GM23338 (cell line): Measurements from ENCODE around the gene TJP1. TPM values are rescaled to one million over a fixed set of nuclear protein-coding genes. Genes with fewer than 3 reads are reported as not detected.

Experiments used
- ATAC-seq: fragments of 200-7000 bp; cut with Tn5 transposase; 3 replicates; pipeline ENCODE4 v1.9.1; 2020
- DNase-seq: peaks from one replicate; pipeline ENCODE4 v3.0.0-alpha.2; 2015; ENCODE audit warnings: low spot score
- H2AFZ ChIP-seq: fragments of 200-600 bp; sonication (generic); 2 replicates; pipeline ENCODE4 v1.8.0; 2016; ENCODE audit warnings: antibody characterized with exemption, mild to moderate bottlenecking, moderate library complexity
- H3F3A ChIP-seq: fragments of 200-600 bp; sonication (generic); replicated peaks from 2 replicates; pipeline ENCODE4 v1.8.0; 2017; ENCODE audit warnings: antibody characterized with exemption, mixed run types, low read depth
- H3K27ac ChIP-seq: fragments of 200-600 bp; sonication (generic); 2 replicates; pipeline ENCODE4 v1.6.1; 2016; ENCODE audit warnings: low read depth
- H3K27me3 ChIP-seq: fragments of 200-600 bp; sonication (generic); 2 replicates; pipeline ENCODE4 v1.8.0; 2016; ENCODE audit warnings: mild to moderate bottlenecking, mixed run types, moderate library complexity; ENCODE audit not compliant: insufficient read depth
- H3K36me3 ChIP-seq: fragments of 200-600 bp; sonication (generic); 2 replicates; pipeline ENCODE4 v1.8.0; 2016; ENCODE audit warnings: mild to moderate bottlenecking; ENCODE audit not compliant: insufficient read depth
- H3K4me1 ChIP-seq: fragments of 200-600 bp; sonication (generic); 2 replicates; pipeline ENCODE4 v1.8.0; 2016; ENCODE audit warnings: mild to moderate bottlenecking, moderate library complexity; ENCODE audit not compliant: insufficient read depth
- H3K4me2 ChIP-seq: fragments of 200-600 bp; sonication (generic); 2 replicates; pipeline ENCODE4 v1.7.1; 2017; ENCODE audit warnings: mixed run types
- H3K4me3 ChIP-seq: fragments of 200-600 bp; sonication (generic); 2 replicates; pipeline ENCODE4 v1.6.1; 2016; ENCODE audit warnings: mixed run types
- H3K79me2 ChIP-seq: fragments of 200-600 bp; sonication (generic); replicated peaks from 2 replicates; pipeline ENCODE4 v1.8.0; 2017; ENCODE audit warnings: mild to moderate bottlenecking; ENCODE audit not compliant: insufficient read depth
- H3K9me2 ChIP-seq: fragments of 200-600 bp; sonication (generic); 2 replicates; pipeline ENCODE4 v1.8.0; 2017; ENCODE audit not compliant: insufficient read depth
- H4K20me1 ChIP-seq: fragments of 200-600 bp; sonication (generic); replicated peaks from 2 replicates; pipeline ENCODE4 v1.8.0; 2017; ENCODE audit warnings: mild to moderate bottlenecking; ENCODE audit not compliant: insufficient read depth
- H3K27ac Mint-ChIP-seq: 2 replicates; pipeline ENCODE4 v1.8.0; 2020; ENCODE audit warnings: inconsistent platforms, mild to moderate bottlenecking, moderate library complexity, mixed read lengths
- H3K27me3 Mint-ChIP-seq: 3 replicates; pipeline ENCODE4 v1.8.0; 2022; ENCODE audit warnings: low read depth, mild to moderate bottlenecking, moderate library complexity, mixed read lengths, inconsistent platforms; ENCODE audit not compliant: insufficient read depth, poor library complexity
- H3K36me3 Mint-ChIP-seq: 3 replicates; pipeline ENCODE4 v1.8.0; 2021; ENCODE audit warnings: low read depth, mild to moderate bottlenecking, inconsistent platforms, moderate library complexity, mixed read lengths
- H3K4me1 Mint-ChIP-seq: 3 replicates; pipeline ENCODE4 v1.8.0; 2020; ENCODE audit warnings: mild to moderate bottlenecking, inconsistent platforms, mixed read lengths
- H3K4me3 Mint-ChIP-seq: 3 replicates; pipeline ENCODE4 v1.8.0; 2021; ENCODE audit warnings: moderate library complexity, mild to moderate bottlenecking, inconsistent platforms, mixed read lengths
- H3K9me3 Mint-ChIP-seq: 3 replicates; pipeline ENCODE4 v1.8.0; 2020; ENCODE audit warnings: moderate library complexity, mild to moderate bottlenecking, inconsistent platforms, mixed read lengths
- CREB1 ChIP-seq: fragments of 250-450 bp; sonication (Bioruptor Pico); IDR thresholded peaks from 2 replicates; pipeline ENCODE4 v1.5.0; 2020; ENCODE audit warnings: low read depth, mild to moderate bottlenecking, moderate library complexity
- EZH2 ChIP-seq: fragments of 200-600 bp; sonication (generic); IDR thresholded peaks from one replicate; pipeline ENCODE4 v1.8.0; 2017; ENCODE audit warnings: antibody characterized with exemption, mild to moderate bottlenecking, low read depth; ENCODE audit not compliant: unreplicated experiment
- EZH2phosphoT487 ChIP-seq: fragments of 200-600 bp; sonication (generic); IDR thresholded peaks from one replicate; pipeline ENCODE4 v1.8.1; 2018; ENCODE audit warnings: antibody characterized with exemption; ENCODE audit not compliant: unreplicated experiment
- JUNB ChIP-seq: IDR thresholded peaks from one replicate; pipeline ENCODE4 v1.6.1; 2016; ENCODE audit warnings: antibody characterized with exemption; ENCODE audit not compliant: unreplicated experiment
- NANOG ChIP-seq: IDR thresholded peaks from 2 replicates; pipeline ENCODE4 v1.6.1; 2016; ENCODE audit warnings: antibody characterized with exemption, borderline replicate concordance
- POLR2AphosphoS5 ChIP-seq: IDR thresholded peaks from 2 replicates; pipeline ENCODE4 v1.6.1; 2016; ENCODE audit warnings: antibody characterized with exemption, low read depth
- STAT1 ChIP-seq: IDR thresholded peaks from one replicate; pipeline ENCODE4 v1.6.1; 2016; ENCODE audit warnings: antibody characterized with exemption; ENCODE audit not compliant: unreplicated experiment
- ZNF114 ChIP-seq: fragments of 250-450 bp; sonication (Bioruptor Pico); IDR thresholded peaks from 2 replicates; pipeline ENCODE4 v1.5.0; 2020; ENCODE audit warnings: mild to moderate bottlenecking, moderate library complexity
- ZNF331 ChIP-seq: fragments of 250-450 bp; sonication (Bioruptor Pico); IDR thresholded peaks from 2 replicates; pipeline ENCODE4 v1.5.0; 2020; ENCODE audit warnings: low read depth, mild to moderate bottlenecking, moderate library complexity
- polyA plus RNA-seq: library from polyadenylated mRNA; unstranded; fragments of >200 nt; fragmentation: Nextera tagmentation; extraction: Ambion mirVana; gene quantifications from 2 replicates; pipeline ENCODE4 v1.2.1, GENCODE V29; 2016
- total RNA-seq: library from RNA; depleted of rRNA; stranded (reverse); fragments of >200 nt; shearing (Covaris generic); gene quantifications from 2 replicates; pipeline ENCODE4 v1.2.3, GENCODE V29; 2014
- TF ChIP-seq, protein P1 (sequence below): fragments of 250-450 bp; sonication (Bioruptor Pico); IDR thresholded peaks from 2 replicates; pipeline ENCODE4 v1.5.0; 2020; ENCODE audit warnings: mild to moderate bottlenecking, moderate library complexity
- TF ChIP-seq, protein P2 (sequence below): IDR thresholded peaks from 2 replicates; pipeline ENCODE4 v1.6.1; 2016; ENCODE audit warnings: antibody characterized with exemption
- TF ChIP-seq, protein P3 (sequence below), 2 experiments: fragments of 200-600 bp in 1 of 2; sonication (generic) in 1 of 2; conservative IDR thresholded peaks; 2 replicates each; pipeline versions ENCODE4 v1.5.1 to v1.6.1; 2016 to 2017; ENCODE audit warnings: antibody characterized with exemption in 2 of 2, low read depth in 2 of 2, mild to moderate bottlenecking in 2 of 2, moderate library complexity in 1 of 2
- TF ChIP-seq, protein P4 (sequence below): IDR thresholded peaks from one replicate; pipeline ENCODE4 v1.6.1; 2018; ENCODE audit warnings: antibody characterized with exemption; ENCODE audit not compliant: unreplicated experiment

TJP1 gene
- total and polyA plus RNA-seq, 2 experiments from 2014 or later = 76.2 to 116 TPM

DNA sequence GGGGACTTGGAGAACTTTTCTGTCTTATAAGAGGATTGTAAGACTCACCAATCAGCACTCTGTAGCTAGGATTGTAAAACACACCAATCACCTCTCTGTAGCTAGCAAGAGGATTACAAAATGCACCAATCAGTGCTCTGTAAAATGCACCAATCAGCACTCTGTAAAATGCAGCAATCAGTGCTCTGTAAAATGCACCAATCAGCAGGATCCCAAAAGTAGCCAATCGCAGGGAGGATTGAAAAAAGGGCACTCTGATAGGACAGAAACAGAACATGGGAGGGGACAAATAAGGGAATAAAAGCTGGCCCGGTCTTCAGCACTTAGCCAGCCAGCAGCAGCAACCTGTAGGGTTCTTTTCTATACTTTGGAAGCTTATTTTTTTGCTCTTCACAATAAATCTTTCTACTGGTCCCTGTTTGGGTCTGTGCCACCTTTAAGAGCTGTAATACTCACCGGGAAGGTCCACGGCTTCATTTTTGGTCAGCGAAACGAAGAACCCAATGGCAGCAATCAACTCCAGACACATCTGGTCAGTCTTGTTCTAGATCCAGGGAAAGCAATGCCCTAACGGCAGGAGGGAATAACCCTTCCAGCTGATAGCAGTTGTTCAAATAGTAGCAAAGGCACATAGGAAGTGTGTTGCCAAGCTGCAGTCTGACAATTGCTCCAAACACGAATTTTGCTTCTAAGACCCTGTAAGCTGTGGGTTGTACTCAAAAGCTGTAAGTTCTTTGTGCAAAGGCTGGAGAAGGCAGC is 135.6 kb downstream of the TJP1 start:
- Mint-ChIP-seq H3K4me1 (no peaks in the 10 kb centered on the region; the same call in 2 of the 3 replicates), H3K4me3 (no peak overlapping the region), H3K27me3 (peaks cover 8% of the 10 kb centered on the region), H3K9me3 (peaks cover 2% of the 10 kb centered on the region; the same call in 2 of the 3 replicates), H3K27ac (no peak overlapping the region), H3K36me3 (no peaks in the 10 kb centered on the region; the same call in 2 of the 3 replicates)
- no peaks in the 10 kb centered on the region for H4K20me1 ChIP-seq
- no peaks in the 10 kb centered on the region for H3K27me3 ChIP-seq
- TF ChIP-seq, protein P1, sequence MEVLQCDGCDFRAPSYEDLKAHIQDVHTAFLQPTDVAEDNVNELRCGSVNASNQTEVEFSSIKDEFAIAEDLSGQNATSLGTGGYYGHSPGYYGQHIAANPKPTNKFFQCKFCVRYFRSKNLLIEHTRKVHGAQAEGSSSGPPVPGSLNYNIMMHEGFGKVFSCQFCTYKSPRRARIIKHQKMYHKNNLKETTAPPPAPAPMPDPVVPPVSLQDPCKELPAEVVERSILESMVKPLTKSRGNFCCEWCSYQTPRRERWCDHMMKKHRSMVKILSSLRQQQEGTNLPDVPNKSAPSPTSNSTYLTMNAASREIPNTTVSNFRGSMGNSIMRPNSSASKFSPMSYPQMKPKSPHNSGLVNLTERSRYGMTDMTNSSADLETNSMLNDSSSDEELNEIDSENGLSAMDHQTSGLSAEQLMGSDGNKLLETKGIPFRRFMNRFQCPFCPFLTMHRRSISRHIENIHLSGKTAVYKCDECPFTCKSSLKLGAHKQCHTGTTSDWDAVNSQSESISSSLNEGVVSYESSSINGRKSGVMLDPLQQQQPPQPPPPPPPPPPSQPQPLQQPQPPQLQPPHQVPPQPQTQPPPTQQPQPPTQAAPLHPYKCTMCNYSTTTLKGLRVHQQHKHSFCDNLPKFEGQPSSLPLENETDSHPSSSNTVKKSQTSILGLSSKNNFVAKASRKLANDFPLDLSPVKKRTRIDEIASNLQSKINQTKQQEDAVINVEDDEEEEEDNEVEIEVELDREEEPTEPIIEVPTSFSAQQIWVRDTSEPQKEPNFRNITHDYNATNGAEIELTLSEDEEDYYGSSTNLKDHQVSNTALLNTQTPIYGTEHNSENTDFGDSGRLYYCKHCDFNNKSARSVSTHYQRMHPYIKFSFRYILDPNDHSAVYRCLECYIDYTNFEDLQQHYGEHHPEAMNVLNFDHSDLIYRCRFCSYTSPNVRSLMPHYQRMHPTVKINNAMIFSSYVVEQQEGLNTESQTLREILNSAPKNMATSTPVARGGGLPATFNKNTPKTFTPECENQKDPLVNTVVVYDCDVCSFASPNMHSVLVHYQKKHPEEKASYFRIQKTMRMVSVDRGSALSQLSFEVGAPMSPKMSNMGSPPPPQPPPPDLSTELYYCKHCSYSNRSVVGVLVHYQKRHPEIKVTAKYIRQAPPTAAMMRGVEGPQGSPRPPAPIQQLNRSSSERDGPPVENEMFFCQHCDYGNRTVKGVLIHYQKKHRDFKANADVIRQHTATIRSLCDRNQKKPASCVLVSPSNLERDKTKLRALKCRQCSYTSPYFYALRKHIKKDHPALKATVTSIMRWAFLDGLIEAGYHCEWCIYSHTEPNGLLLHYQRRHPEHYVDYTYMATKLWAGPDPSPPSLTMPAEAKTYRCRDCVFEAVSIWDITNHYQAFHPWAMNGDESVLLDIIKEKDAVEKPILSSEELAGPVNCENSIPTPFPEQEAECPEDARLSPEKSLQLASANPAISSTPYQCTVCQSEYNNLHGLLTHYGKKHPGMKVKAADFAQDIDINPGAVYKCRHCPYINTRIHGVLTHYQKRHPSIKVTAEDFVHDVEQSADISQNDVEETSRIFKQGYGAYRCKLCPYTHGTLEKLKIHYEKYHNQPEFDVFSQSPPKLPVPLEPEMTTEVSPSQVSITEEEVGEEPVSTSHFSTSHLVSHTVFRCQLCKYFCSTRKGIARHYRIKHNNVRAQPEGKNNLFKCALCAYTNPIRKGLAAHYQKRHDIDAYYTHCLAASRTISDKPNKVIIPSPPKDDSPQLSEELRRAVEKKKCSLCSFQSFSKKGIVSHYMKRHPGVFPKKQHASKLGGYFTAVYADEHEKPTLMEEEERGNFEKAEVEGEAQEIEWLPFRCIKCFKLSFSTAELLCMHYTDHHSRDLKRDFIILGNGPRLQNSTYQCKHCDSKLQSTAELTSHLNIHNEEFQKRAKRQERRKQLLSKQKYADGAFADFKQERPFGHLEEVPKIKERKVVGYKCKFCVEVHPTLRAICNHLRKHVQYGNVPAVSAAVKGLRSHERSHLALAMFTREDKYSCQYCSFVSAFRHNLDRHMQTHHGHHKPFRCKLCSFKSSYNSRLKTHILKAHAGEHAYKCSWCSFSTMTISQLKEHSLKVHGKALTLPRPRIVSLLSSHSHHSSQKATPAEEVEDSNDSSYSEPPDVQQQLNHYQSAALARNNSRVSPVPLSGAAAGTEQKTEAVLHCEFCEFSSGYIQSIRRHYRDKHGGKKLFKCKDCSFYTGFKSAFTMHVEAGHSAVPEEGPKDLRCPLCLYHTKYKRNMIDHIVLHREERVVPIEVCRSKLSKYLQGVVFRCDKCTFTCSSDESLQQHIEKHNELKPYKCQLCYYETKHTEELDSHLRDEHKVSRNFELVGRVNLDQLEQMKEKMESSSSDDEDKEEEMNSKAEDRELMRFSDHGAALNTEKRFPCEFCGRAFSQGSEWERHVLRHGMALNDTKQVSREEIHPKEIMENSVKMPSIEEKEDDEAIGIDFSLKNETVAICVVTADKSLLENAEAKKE (CRISPR knock-in tag) = no peak
- no peak for TF ChIP-seq ZNF114 (CRISPR knock-in tag)
- TF ChIP-seq, protein P2, sequence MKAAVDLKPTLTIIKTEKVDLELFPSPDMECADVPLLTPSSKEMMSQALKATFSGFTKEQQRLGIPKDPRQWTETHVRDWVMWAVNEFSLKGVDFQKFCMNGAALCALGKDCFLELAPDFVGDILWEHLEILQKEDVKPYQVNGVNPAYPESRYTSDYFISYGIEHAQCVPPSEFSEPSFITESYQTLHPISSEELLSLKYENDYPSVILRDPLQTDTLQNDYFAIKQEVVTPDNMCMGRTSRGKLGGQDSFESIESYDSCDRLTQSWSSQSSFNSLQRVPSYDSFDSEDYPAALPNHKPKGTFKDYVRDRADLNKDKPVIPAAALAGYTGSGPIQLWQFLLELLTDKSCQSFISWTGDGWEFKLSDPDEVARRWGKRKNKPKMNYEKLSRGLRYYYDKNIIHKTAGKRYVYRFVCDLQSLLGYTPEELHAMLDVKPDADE = no peak
- TF ChIP-seq EZH2phosphoT487 = no peak
- TF ChIP-seq POLR2AphosphoS5 = no peak
- no peak for TF ChIP-seq ZNF331 (CRISPR knock-in tag)
- no peak for TF ChIP-seq EZH2
- TF ChIP-seq, protein P3, sequence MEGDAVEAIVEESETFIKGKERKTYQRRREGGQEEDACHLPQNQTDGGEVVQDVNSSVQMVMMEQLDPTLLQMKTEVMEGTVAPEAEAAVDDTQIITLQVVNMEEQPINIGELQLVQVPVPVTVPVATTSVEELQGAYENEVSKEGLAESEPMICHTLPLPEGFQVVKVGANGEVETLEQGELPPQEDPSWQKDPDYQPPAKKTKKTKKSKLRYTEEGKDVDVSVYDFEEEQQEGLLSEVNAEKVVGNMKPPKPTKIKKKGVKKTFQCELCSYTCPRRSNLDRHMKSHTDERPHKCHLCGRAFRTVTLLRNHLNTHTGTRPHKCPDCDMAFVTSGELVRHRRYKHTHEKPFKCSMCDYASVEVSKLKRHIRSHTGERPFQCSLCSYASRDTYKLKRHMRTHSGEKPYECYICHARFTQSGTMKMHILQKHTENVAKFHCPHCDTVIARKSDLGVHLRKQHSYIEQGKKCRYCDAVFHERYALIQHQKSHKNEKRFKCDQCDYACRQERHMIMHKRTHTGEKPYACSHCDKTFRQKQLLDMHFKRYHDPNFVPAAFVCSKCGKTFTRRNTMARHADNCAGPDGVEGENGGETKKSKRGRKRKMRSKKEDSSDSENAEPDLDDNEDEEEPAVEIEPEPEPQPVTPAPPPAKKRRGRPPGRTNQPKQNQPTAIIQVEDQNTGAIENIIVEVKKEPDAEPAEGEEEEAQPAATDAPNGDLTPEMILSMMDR (conservative IDR thresholded peaks at IDR 0.05; ENCODE audit: low read depth in 2 of 2) = no peak
- no peak for TF ChIP-seq JUNB
- no peak for TF ChIP-seq NANOG
- no peak for TF ChIP-seq STAT1
- no peak for TF ChIP-seq CREB1 (CRISPR knock-in tag)
- TF ChIP-seq, protein P4, sequence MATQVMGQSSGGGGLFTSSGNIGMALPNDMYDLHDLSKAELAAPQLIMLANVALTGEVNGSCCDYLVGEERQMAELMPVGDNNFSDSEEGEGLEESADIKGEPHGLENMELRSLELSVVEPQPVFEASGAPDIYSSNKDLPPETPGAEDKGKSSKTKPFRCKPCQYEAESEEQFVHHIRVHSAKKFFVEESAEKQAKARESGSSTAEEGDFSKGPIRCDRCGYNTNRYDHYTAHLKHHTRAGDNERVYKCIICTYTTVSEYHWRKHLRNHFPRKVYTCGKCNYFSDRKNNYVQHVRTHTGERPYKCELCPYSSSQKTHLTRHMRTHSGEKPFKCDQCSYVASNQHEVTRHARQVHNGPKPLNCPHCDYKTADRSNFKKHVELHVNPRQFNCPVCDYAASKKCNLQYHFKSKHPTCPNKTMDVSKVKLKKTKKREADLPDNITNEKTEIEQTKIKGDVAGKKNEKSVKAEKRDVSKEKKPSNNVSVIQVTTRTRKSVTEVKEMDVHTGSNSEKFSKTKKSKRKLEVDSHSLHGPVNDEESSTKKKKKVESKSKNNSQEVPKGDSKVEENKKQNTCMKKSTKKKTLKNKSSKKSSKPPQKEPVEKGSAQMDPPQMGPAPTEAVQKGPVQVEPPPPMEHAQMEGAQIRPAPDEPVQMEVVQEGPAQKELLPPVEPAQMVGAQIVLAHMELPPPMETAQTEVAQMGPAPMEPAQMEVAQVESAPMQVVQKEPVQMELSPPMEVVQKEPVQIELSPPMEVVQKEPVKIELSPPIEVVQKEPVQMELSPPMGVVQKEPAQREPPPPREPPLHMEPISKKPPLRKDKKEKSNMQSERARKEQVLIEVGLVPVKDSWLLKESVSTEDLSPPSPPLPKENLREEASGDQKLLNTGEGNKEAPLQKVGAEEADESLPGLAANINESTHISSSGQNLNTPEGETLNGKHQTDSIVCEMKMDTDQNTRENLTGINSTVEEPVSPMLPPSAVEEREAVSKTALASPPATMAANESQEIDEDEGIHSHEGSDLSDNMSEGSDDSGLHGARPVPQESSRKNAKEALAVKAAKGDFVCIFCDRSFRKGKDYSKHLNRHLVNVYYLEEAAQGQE = no peak
- H3K79me2 ChIP-seq = no peaks in the 10 kb centered on the region
- DNase-seq = no peak
- no peaks in the 10 kb centered on the region for H3K9me2 ChIP-seq
- H3K4me3 ChIP-seq = no peak overlapping the region
- no peaks in the 10 kb centered on the region for H3K36me3 ChIP-seq
- H3K4me2 ChIP-seq = no peak overlapping the region
- H3K4me1 ChIP-seq = no peaks in the 10 kb centered on the region
- H3K27ac ChIP-seq = no peak overlapping the region
- no peak overlapping the region for H2AFZ ChIP-seq
- no peak for ATAC-seq
- H3F3A ChIP-seq = no peaks in the 10 kb centered on the region
